HepG2 (cell line): Measurements from ENCODE around the gene ZNRF3. TPM values are rescaled to one million over a fixed set of nuclear protein-coding genes. Genes with fewer than 3 reads are reported as not detected.
A peak's percentile ranks its signal among the peaks of the same experiment; 100 is the strongest.

Experiments used
- DRAP1 ChIP-seq: IDR thresholded peaks from 2 replicates; pipeline ENCODE4 v1.6.1; 2016; ENCODE audit warnings: missing genetic modification reagents, missing compliant biosample characterization
- MTA3 ChIP-seq: sonication (generic); formaldehyde crosslinking; IDR thresholded peaks from 2 replicates; pipeline ENCODE4 v1.4.0; 2020; ENCODE audit warnings: missing genetic modification reagents
- NFAT5 ChIP-seq: sonication (generic); formaldehyde crosslinking; IDR thresholded peaks from 2 replicates; pipeline ENCODE4 v1.4.0; 2020; ENCODE audit warnings: missing genetic modification reagents
- NR2C2 ChIP-seq: sonication (generic); formaldehyde crosslinking; IDR thresholded peaks from 2 replicates; pipeline ENCODE4 v1.4.0; 2020; ENCODE audit warnings: missing genetic modification reagents, mild to moderate bottlenecking, moderate library complexity, borderline replicate concordance
- RAD51 ChIP-seq: fragments of 450-650 bp; IDR thresholded peaks from 2 replicates; pipeline ENCODE4 v1.6.1; 2016; ENCODE audit warnings: borderline replicate concordance
- RARG ChIP-seq: sonication (generic); formaldehyde crosslinking; IDR thresholded peaks from 2 replicates; pipeline ENCODE4 v1.4.0; 2020; ENCODE audit warnings: low read depth, mild to moderate bottlenecking, missing genetic modification reagents
- SNRNP70 ChIP-seq: fragments of 200-400 bp; formaldehyde crosslinking; IDR thresholded peaks from 2 replicates; pipeline ENCODE4 v1.6.1; 2017; ENCODE audit warnings: mild to moderate bottlenecking, low read depth, low read length, moderate library complexity
- SOX5 ChIP-seq: IDR thresholded peaks from 2 replicates; pipeline ENCODE4 v1.6.1; 2016; ENCODE audit warnings: borderline replicate concordance
- TCF12 ChIP-seq, 2 experiments: fragments of 450-650 bp in 1 of 2; sonication (generic) in 1 of 2; formaldehyde crosslinking in 1 of 2; IDR thresholded peaks; 2 replicates each; pipeline versions ENCODE4 v1.6.1 to v1.8.0; 2017 to 2022; ENCODE audit warnings: antibody characterized with exemption in 1 of 2, mild to moderate bottlenecking in 1 of 2, missing genetic modification reagents in 1 of 2, moderate library complexity in 1 of 2
- ZEB1 ChIP-seq: IDR thresholded peaks from 2 replicates; pipeline ENCODE4 v1.6.1; 2012; ENCODE audit warnings: mild to moderate bottlenecking, low read depth, inconsistent platforms; ENCODE audit not compliant: insufficient replicate concordance
- ZFP82 ChIP-seq: sonication (generic); formaldehyde crosslinking; IDR thresholded peaks from 2 replicates; pipeline ENCODE4 v1.5.1; 2020; ENCODE audit warnings: mild to moderate bottlenecking, missing genetic modification reagents, borderline replicate concordance
- ZNF296 ChIP-seq: sonication (generic); formaldehyde crosslinking; conservative IDR thresholded peaks from 2 replicates; pipeline ENCODE4 v1.5.0; 2020; ENCODE audit warnings: mild to moderate bottlenecking, missing genetic modification reagents
- ZNF605 ChIP-seq: sonication (generic); formaldehyde crosslinking; IDR thresholded peaks from 2 replicates; pipeline ENCODE4 v1.8.0; 2022; ENCODE audit warnings: mild to moderate bottlenecking, missing genetic modification reagents
- ZNF652 ChIP-seq: IDR thresholded peaks from 2 replicates; pipeline ENCODE4 v1.6.1; 2016; ENCODE audit warnings: low read depth, borderline replicate concordance
- ZNF75D ChIP-seq: sonication (generic); formaldehyde crosslinking; IDR thresholded peaks from 2 replicates; pipeline ENCODE4 v1.8.1; 2023; ENCODE audit warnings: missing genetic modification reagents, mild to moderate bottlenecking, borderline replicate concordance
- ZSCAN29 ChIP-seq: sonication (generic); formaldehyde crosslinking; conservative IDR thresholded peaks from 2 replicates; pipeline ENCODE4 v1.4.0; 2020; ENCODE audit warnings: mild to moderate bottlenecking, missing genetic modification reagents
- polyA plus RNA-seq, 8 experiments: library from polyadenylated mRNA; depleted of rRNA in 3 of 8; stranded (reverse) in 7 of 8; unstranded in 1 of 8; fragments of >200 nt; fragmentation: Illumina TruSeq in 4 of 8; extraction: Trizol in 4 of 8; gene quantifications; 2 replicates each; pipeline versions ENCODE4 v1.2.1 to v1.2.3, GENCODE V29; 2011 to 2016; ENCODE audit warnings: low read depth in 4 of 8, missing spikeins in 1 of 8, mixed read lengths in 1 of 8; ENCODE audit not compliant: insufficient read depth in 1 of 8
- total RNA-seq, 5 experiments: library from RNA; depleted of rRNA; stranded (reverse); fragments of >200 nt; fragmentation: Illumina TruSeq; extraction: Trizol; gene quantifications; 2 replicates each; pipeline ENCODE4 v1.2.3, GENCODE V29; 2016; ENCODE audit warnings: low read depth in 1 of 5
- TF ChIP-seq, protein P1 (sequence below): sonication (generic); formaldehyde crosslinking; IDR thresholded peaks from 2 replicates; pipeline ENCODE4 v1.5.0; 2020; ENCODE audit warnings: missing genetic modification reagents
- TF ChIP-seq, protein P2 (sequence below): sonication (generic); formaldehyde crosslinking; IDR thresholded peaks from 2 replicates; pipeline ENCODE4 v1.4.0; 2020; ENCODE audit warnings: mild to moderate bottlenecking, low read depth, missing genetic modification reagents
- TF ChIP-seq, protein P3 (sequence below): sonication (generic); formaldehyde crosslinking; IDR thresholded peaks from 2 replicates; pipeline ENCODE4 v1.8.0; 2022; ENCODE audit warnings: low read depth, missing genetic modification reagents

The ZNRF3 gene
- total and polyA plus RNA-seq, 2 of the 13 experiments (the other 11 are each of a cell fraction or from before 2014, with no cell fraction given), result 20.3 to 36.7 TPM

DNA sequence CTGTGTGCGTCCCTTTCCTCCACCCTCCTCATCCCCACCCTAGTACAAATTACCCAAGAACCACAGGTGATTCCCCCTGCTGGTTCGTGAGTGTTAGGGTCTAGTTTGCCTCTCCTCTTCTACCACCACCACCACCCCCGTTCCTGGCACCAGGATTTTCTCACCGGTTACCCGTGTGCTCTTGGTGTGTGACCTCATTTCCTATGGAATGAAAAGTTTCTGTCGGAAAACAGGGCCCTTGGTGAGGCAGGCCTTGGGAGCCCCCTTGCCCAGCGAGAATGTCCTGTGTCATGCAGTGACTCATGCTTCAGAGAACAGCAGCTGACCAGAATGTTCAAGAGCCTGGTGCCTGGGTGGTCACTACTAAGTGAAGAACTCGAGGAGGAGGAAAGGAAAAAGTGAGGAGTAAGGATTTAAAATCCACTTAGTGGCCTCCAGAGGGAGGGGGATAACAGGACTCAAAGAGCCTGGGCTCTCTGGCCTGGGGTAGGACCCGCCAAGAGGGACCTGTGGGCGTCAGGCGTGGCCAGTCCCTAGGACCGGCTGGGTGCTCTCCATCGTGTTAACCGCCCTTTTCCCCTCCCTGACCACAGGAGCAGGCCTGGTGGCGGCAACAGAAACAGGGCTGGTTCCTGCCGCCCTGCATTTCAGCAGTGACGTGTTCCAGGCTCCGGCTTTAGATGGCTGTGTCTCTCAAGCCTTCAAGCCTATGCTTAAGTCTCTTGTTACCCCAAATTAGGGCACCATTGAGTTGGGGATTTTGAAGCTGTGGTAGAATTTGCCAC lies 148.0 kb downstream of the ZNRF3 start (continued):
- TF ChIP-seq NFAT5 (CRISPR knock-in tag) (no peak), ZEB1 (no peak), SNRNP70 (no peak), TCF12 (IDR thresholded peaks at IDR 0.05) (no peak), TCF12 (CRISPR knock-in tag; IDR thresholded peaks at IDR 0.05) (no peak), ZNF296 (no peak), DRAP1 (CRISPR knock-in tag) (peak; percentile 41; the same call in 1 of the 2 replicates), RAD51 (no peak), SOX5 (CRISPR knock-in tag) (peak; percentile 25; the same call in 1 of the 2 replicates), ZNF652 (CRISPR knock-in tag) (no peak), ZNF75D (CRISPR knock-in tag) (no peak), NR2C2 (CRISPR knock-in tag) (peak; percentile 58), RARG (CRISPR knock-in tag) (no peak), ZFP82 (CRISPR knock-in tag) (no peak), ZNF605 (CRISPR knock-in tag) (no peak), ZSCAN29 (no peak; the same call in 1 of the 2 replicates), MTA3 (CRISPR knock-in tag) (no peak)
- TF ChIP-seq, protein P1, sequence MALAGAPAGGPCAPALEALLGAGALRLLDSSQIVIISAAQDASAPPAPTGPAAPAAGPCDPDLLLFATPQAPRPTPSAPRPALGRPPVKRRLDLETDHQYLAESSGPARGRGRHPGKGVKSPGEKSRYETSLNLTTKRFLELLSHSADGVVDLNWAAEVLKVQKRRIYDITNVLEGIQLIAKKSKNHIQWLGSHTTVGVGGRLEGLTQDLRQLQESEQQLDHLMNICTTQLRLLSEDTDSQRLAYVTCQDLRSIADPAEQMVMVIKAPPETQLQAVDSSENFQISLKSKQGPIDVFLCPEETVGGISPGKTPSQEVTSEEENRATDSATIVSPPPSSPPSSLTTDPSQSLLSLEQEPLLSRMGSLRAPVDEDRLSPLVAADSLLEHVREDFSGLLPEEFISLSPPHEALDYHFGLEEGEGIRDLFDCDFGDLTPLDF, result no peak
- TF ChIP-seq, protein P2, sequence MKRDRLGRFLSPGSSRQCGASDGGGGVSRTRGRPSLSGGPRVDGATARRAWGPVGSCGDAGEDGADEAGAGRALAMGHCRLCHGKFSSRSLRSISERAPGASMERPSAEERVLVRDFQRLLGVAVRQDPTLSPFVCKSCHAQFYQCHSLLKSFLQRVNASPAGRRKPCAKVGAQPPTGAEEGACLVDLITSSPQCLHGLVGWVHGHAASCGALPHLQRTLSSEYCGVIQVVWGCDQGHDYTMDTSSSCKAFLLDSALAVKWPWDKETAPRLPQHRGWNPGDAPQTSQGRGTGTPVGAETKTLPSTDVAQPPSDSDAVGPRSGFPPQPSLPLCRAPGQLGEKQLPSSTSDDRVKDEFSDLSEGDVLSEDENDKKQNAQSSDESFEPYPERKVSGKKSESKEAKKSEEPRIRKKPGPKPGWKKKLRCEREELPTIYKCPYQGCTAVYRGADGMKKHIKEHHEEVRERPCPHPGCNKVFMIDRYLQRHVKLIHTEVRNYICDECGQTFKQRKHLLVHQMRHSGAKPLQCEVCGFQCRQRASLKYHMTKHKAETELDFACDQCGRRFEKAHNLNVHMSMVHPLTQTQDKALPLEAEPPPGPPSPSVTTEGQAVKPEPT (CRISPR knock-in tag), result no peak
- TF ChIP-seq, protein P3, sequence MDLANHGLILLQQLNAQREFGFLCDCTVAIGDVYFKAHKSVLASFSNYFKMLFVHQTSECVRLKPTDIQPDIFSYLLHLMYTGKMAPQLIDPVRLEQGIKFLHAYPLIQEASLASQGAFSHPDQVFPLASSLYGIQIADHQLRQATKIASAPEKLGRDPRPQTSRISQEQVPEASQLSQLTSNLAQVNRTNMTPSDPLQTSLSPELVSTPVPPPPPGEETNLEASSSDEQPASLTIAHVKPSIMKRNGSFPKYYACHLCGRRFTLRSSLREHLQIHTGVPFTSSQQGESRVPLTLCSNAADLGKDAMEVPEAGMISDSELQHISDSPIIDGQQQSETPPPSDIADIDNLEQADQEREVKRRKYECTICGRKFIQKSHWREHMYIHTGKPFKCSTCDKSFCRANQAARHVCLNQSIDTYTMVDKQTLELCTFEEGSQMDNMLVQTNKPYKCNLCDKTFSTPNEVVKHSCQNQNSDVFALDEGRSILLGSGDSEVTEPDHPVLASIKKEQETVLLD (CRISPR knock-in tag), result no peak
